Heart left ventricle (tissue), 13 donors: ENCODE data around the gene SLC6A9.

Experiments
- POLR2A ChIP-seq, 2 donors: fragments of 450-650 bp; IDR thresholded peaks; one replicate each; pipeline ENCODE4 v1.6.1; 2017; ENCODE audit warnings: antibody characterized with exemption in 2 of 2, mild to moderate bottlenecking in 2 of 2, moderate library complexity in 2 of 2
- TF ChIP-seq, protein P1 (sequence below), 12 donors: fragments of 200-600 bp; sonication (generic) in 4 of 12; IDR thresholded peaks; one replicate each; pipeline versions ENCODE4 v1.5.0 to v1.8.0; 2018 to 2022; ENCODE audit warnings: antibody characterized with exemption in 12 of 12, mild to moderate bottlenecking in 5 of 12
- donor health status: ischemic (EF 13 %, LVEDD 7.1; RV severe dilation, severe dysfunction).
- donor health status: DM: no; HTN: yes; CAD: no.
- donor health status: DM: no; HTN: no; CAD: no.
- donor health status: ischemic (EF 25% LVEDD 6.9; RV normal size, moderate dysfunction).
- donor health status: ischemic (EF 25% LVEDD 5.7; RV mildly dilated, moderate dysfunction).
- donor health status: ischemic (EF 35%, LVEDD 5.7; RV mildly dilated, moderate dysfunction).
- donor health status: nonischemic (EF 11% LVEDD 7.7; RV severe dilation, severe dysfunction).
- donor health status: DM: yes; HTN: yes; CAD: no.
- donor health status: PGD.
- donor health status: ischemic (EF 29% LVEDD 5.4; RV normal size, mild dysfunction).
- donor health status: nonischemic (EF 23%, LVEDD 6.1; RV moderate dilation, normal function).

DNA sequence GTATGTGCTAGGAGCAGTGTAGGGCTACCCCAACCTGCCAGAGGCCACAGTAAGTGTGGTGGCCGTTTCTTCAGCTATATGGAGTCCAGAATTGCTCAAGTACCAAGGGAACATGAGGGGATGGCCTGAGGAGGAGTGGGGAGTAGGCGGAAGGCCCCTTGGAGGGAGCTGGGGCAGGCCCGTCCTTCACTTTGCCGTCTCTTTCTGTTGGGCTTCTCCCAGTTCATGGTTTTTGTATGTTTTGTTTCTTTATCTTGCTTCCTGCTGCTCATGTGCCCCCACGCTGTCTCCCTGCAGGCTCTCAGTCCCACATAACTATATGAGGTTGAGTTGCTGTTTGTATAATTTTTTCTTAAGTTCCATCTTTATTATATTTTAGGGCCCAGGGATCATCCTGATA lies 67.4 kb downstream of the SLC6A9 start:
- no peak for TF ChIP-seq POLR2A (IDR thresholded peaks at IDR 0.05)
- TF ChIP-seq, protein P1, sequence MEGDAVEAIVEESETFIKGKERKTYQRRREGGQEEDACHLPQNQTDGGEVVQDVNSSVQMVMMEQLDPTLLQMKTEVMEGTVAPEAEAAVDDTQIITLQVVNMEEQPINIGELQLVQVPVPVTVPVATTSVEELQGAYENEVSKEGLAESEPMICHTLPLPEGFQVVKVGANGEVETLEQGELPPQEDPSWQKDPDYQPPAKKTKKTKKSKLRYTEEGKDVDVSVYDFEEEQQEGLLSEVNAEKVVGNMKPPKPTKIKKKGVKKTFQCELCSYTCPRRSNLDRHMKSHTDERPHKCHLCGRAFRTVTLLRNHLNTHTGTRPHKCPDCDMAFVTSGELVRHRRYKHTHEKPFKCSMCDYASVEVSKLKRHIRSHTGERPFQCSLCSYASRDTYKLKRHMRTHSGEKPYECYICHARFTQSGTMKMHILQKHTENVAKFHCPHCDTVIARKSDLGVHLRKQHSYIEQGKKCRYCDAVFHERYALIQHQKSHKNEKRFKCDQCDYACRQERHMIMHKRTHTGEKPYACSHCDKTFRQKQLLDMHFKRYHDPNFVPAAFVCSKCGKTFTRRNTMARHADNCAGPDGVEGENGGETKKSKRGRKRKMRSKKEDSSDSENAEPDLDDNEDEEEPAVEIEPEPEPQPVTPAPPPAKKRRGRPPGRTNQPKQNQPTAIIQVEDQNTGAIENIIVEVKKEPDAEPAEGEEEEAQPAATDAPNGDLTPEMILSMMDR (IDR thresholded peaks at IDR 0.05) = no peak
